Activated T-cell treated with anti-CD3 and anti-CD28 coated beads, Interleukin-2, amount 50 U/mL, for 1 hour (primary cell): ENCODE measurements around the gene PLA2R1.
"Not testable (repeated sequence)": the region's sequence is repeated elsewhere in the genome, so short reads cannot be mapped to it uniquely, and the experiment has no call there.

Experiments
- DNase-seq: peaks from one replicate; pipeline ENCODE4 v3.0.0-alpha.2; 2020

The PLA2R1 gene

GRCh38 chr2:159976527-159977160 is 85.8 kb downstream of the PLA2R1 start:
- no peak for DNase-seq

- DNase-seq: no peak
Measured at GRCh38 chr2:159973325-159973724, 89.1 kb downstream of the PLA2R1 start.

- DNase-seq: no peak
Measured at GRCh38 chr2:159971365-159972152, 90.9 kb downstream of the PLA2R1 start.

GRCh38 chr2:159970548-159970947 is 91.9 kb downstream of the PLA2R1 start:
- DNase-seq: not testable (repeated sequence)

GRCh38 chr2:159968279-159968900 is 94.0 kb downstream of the PLA2R1 start:
- no peak for DNase-seq

GRCh38 chr2:159963700-159964099 is 98.7 kb downstream of the PLA2R1 start:
- DNase-seq: no peak

- DNase-seq: not testable (repeated sequence)
Measured at GRCh38 chr2:159962513-159962912, 99.9 kb downstream of the PLA2R1 start.

GRCh38 chr2:159961451-159961850 is 101.0 kb downstream of the PLA2R1 start:
- no peak for DNase-seq

- DNase-seq: no peak
Measured at GRCh38 chr2:159961037-159961436, 101.4 kb downstream of the PLA2R1 start.

GRCh38 chr2:159960414-159960813 is 102.0 kb downstream of the PLA2R1 start:
- DNase-seq: no peak

- no peak for DNase-seq
Measured at GRCh38 chr2:159959136-159959535, 103.3 kb downstream of the PLA2R1 start.

GRCh38 chr2:159953136-159953823 is 109.1 kb downstream of the PLA2R1 start:
- DNase-seq: no peak

GRCh38 chr2:159946326-159946999 is 116.0 kb downstream of the PLA2R1 start:
- DNase-seq: no peak

GRCh38 chr2:159944874-159945273 is 117.5 kb downstream of the PLA2R1 start:
- DNase-seq: no peak

- no peak for DNase-seq
Measured at GRCh38 chr2:159942146-159942545, 120.3 kb downstream of the PLA2R1 start.

GRCh38 chr2:159941729-159942128 is 120.7 kb downstream of the PLA2R1 start:
- DNase-seq: no peak

GRCh38 chr2:159939946-159940345 is 122.5 kb downstream of the PLA2R1 start:
- no peak for DNase-seq

GRCh38 chr2:159938395-159938794 is 124.0 kb downstream of the PLA2R1 start:
- DNase-seq: no peak

GRCh38 chr2:159936471-159936870 is 125.9 kb downstream of the PLA2R1 start:
- DNase-seq: no peak

- DNase-seq: no peak
Measured at GRCh38 chr2:159933727-159934049, 128.7 kb downstream of the PLA2R1 start.

GRCh38 chr2:159933040-159933726 is 129.2 kb downstream of the PLA2R1 start:
- no peak for DNase-seq

- DNase-seq: no peak
Measured at GRCh38 chr2:159926695-159927094, 135.7 kb downstream of the PLA2R1 start.
